ENCODE data around the gene SLC6A20.

GRCh38 chr3:45775571-45776300 is 20.6 kb downstream of the SLC6A20 start:
- TF ChIP-seq CTCF (IDR thresholded peaks at IDR 0.05): no peak
- no peak for TF ChIP-seq POLR2A (IDR thresholded peaks at IDR 0.05)
- no peak for TF ChIP-seq POLR2AphosphoS5 (IDR thresholded peaks at IDR 0.05)
- no peak for TF ChIP-seq EP300 (IDR thresholded peaks at IDR 0.05)

Measured in sigmoid colon (tissue), 4 donors.